GM19467 (cell line): ENCODE data around the gene EVA1C.
"Not testable (repeated sequence)": the region's sequence is repeated elsewhere in the genome, so short reads cannot be mapped to it uniquely, and the experiment has no call there.

ENCODE experiments used
- ATAC-seq: cut with Tn5 transposase; IDR thresholded peaks from one replicate; pipeline ENCODE4 v1.9.1; 2021; ENCODE audit warnings: mild to moderate bottlenecking, moderate library complexity; ENCODE audit not compliant: unreplicated experiment

Gene EVA1C

DNA sequence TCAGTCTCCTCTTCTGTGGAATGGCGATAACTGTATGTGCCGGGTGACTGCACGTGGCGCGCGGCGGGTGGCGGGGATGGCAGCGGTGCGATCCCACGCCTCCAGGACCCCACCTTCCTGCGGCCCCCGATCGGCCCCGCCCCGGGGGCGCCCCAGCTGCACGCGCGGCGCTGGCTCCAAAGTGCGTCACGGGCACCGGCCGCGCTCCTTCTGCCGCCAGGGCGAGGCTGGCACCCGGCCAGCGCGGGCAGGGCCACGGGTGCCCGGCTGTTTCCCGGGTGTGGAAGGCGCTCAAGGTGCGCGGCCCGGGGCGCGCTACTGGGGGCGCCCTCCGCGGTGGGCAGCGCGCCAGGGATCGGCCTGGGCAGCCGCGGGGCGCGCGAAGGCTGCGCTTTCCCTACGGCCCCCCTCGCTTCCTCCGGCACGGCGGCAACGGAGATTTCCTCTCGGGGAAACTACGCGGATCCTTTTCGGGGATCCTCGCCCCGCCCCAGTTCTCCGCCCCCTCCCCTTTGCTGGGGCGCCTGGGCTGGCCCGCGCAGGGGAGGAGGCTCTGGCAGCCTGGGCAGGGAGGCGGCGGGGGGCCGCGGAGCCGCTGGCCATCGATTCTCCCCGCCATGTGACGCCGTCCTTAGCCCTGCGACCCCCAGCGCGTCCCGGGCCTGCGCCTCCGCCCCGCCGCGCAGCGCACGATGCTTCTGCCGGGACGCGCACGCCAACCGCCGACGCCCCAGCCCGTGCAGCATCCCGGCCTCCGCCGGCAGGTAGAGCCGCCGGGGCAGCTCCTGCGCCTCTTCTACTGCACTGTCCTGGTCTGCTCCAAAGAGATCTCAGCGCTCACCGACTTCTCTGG lies at the start of gene EVA1C:
Gene EVA1C (plus strand): TSS at position 545 of the 853 bp plus-strand sequence. CDS start 148 bp downstream, at position 693.
- no peak for ATAC-seq

DNA sequence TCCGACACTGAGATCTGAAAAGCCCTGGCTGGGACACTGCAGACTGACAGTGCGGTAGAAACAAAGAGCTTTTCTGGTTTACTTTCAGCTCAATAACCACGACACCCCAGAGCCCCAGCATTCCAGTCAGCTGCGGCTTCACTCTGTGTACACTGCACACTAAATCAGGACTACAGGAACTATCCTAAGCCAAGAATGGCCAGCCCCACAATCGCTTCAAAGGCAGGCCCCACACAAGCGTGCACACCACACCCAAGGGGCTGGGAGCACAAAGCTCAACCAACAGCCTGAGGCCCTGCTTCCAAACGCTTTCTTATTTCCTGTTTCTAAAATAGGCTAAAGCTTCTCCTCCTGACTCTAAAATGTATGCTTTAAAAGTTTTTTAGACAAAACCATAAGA lies 48.1 kb upstream of the EVA1C start:
- no peak for ATAC-seq

- ATAC-seq = no peak
Measured at GRCh38 chr21:32364796-32365195, 47.7 kb upstream of the EVA1C start.

DNA sequence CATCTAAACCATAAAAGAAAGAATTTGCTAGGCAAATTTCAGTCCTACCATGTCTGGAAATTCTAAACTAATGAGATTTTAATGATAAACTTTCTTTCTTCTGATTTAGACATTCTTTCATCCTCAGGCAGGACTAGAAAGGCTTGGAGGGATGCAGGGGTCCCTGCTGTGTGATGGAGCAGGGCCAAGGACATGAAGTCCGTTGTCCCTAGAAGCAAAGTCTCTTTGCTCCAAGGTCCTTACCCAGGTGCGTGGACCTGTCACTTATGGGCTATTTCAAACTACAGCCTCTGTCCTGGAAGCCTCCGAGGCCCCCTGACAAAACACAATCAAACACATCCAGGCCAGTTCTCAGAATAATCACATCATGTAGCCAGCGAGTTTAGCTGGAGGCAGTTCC lies 46.3 kb upstream of the EVA1C start:
- ATAC-seq = no peak

GRCh38 chr21:32367158-32367557 lies 45.3 kb upstream of the EVA1C start:
- ATAC-seq = no peak

DNA sequence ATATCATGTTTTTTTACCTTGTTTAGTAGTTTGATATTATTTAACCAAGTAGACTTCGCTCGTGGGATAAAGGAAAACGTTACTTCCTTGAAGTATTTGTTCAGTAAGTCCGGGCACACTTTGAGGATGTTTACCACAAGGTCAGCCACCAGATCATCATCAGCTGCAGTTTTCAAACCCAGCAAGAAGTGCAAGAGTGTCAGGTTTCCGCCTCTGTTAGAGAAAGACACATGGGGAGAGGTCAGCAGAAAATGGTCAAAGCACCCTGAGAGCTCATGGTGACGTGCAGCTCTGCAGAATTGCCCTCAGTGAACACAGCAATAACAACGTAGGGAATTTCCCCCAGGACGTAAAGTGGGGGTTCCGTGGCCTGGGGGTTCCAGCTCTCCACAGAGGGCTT lies 44.1 kb upstream of the EVA1C start:
- ATAC-seq = no peak

GRCh38 chr21:32368961-32369360 lies 43.5 kb upstream of the EVA1C start:
- ATAC-seq = not testable (repeated sequence)

DNA sequence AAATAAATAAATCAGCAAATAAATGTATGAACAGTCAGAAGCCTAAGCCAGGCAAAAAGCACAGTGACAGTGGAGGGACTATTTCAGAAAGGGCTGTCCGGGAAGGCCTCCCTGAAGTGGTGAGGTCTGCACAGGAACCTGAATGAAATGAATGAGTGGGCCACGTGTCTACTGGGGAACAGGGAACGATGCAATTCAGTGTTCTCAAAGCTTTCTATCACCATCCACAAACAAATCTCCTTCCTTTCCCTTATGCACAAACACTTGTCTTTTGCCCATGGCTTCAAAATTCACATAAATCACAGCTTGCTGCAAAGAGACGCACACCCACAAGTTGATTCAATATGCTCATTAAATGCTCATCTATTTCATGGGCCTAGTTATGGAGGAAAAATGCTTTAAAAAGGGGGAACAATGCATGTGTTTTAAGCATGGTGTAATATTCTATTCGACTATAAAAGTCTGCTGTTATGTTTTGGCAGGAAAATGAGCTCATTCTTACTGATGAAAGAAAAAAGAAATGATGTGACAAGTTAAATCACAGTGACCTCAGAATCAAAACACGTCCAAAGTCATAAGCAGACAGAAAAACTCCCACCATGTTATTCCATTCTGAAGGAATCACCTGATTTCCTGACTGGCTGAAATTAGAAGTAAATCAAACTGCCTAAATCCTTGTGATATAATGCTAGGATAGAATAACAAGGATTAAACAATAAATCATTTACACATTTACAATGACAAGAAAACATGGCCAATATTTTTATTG lies 41.3 kb upstream of the EVA1C start:
- ATAC-seq = no peak

- no peak for ATAC-seq
Measured at GRCh38 chr21:32371913-32372314, 40.6 kb upstream of the EVA1C start.

DNA sequence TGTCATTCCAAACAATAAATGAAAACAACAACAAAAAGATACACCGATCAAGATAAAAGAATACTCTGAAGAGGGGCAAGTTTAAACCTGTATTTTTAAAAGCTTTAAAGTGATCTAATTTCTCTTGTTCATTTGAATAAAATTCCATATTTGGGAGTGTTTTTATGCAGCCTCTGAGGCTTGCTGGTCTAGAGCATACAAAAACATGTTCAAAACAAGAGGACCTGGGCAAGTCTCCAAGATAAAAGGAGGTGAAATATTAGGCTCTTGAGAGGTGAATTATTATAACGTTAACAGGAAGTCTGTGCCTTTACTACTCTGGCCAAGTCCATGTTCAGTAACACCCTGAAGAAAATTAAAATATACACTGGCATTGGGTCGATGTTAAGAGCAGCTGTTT lies 39.8 kb upstream of the EVA1C start:
- no peak for ATAC-seq

DNA sequence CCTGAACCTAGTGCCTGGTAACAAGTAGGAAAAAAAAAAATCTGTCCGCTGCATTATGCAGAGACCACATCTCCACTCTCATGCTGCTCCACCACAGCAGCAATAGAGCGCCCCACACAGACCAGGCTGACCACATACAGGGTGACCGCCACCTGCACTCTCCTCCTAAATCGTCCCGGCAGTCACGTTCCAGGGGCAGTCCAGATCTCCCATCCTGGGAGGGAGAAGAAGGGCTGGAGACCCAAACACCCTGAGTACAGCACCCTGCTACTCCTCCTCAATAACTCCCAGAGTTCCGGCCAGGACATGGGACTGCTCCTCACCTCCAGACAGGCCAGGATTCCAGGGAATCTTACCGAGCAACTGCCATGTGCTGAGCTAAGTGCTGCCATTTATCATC lies 35.0 kb upstream of the EVA1C start:
- no peak for ATAC-seq

DNA sequence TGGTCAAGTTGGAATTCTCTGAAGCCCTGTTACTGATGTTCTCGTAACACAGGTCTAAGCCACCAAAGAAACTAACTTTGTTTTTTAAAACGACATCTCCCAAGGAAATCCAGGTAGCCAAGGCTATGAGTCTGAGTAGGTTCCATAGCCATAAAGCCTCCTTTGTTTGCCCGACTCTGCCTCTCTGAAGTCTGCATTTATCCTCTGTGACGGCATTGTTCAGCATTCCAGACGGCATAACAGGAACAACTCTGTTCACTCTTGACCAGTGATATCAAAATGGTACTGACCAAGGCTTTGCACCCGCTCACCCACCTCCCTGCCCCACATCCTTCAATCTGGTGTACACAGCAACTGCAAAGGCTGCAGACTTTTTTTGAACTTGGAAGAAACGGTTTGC lies 34.5 kb upstream of the EVA1C start:
- ATAC-seq = no peak

GRCh38 chr21:32378956-32379355 lies 33.5 kb upstream of the EVA1C start:
- ATAC-seq = no peak

DNA sequence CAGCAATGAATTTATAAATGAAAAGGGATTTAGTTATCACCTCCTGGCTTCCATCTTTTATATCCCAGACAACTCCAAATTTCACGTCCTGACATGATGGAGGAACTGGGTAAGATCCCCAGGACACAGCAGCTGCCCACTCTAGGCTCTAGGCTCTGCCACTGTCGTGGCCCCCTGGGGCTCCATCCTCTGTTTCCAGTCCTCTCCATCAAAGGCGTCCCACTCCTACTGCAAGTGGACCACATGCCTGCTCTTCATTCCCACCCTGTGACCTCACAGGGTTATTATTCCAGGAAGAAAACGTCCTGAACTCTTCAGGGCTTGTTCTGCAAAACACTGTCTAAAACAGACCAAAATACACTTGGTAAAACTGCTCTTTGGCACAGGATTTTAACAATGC lies 31.6 kb upstream of the EVA1C start:
- ATAC-seq = no peak

DNA sequence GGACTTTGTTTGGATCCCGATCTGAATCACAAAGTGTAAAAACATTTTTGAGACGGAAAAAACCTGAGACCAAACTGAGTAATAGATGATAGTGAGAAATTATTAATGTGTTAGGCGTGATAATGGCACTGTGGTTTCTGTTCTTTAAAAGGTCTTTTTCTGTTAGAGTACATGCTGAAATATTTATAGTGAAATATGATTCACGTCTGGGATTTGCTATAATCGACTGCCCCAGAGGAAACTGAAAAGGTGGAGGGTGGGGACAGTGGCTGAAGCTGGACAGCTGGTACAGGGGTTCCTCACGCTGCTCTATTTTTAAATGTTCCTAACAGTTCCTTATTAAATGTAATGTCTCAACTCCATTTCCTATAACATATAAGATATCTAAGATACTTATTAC lies 30.9 kb upstream of the EVA1C start:
- ATAC-seq = no peak

DNA sequence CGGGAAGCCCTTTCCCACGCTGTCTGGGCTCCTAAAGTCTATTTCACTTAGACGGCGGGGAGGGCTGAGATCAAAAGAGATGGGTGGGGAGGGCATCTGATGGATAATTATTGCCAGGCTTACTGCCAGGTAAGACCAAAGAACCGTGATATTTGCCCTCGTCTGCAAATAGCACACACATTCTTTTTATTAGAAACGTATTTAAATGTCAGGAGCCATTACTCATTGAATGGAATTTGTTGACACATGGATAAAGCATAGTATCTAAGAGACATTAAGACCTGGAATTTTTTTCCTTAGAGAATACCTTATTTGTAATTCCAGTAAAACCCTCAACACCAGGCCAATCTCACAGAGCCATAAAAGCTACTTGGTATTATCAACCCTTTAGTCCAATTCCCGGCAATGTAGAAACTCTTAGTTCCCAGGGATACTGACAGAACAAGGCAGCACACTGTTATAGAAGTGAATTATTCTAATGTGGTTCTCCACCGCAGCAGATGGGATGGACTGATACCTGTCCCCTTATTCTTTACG lies 30.3 kb upstream of the EVA1C start:
- ATAC-seq = no peak

- ATAC-seq = no peak
Measured at GRCh38 chr21:32383812-32384211, 28.7 kb upstream of the EVA1C start.

DNA sequence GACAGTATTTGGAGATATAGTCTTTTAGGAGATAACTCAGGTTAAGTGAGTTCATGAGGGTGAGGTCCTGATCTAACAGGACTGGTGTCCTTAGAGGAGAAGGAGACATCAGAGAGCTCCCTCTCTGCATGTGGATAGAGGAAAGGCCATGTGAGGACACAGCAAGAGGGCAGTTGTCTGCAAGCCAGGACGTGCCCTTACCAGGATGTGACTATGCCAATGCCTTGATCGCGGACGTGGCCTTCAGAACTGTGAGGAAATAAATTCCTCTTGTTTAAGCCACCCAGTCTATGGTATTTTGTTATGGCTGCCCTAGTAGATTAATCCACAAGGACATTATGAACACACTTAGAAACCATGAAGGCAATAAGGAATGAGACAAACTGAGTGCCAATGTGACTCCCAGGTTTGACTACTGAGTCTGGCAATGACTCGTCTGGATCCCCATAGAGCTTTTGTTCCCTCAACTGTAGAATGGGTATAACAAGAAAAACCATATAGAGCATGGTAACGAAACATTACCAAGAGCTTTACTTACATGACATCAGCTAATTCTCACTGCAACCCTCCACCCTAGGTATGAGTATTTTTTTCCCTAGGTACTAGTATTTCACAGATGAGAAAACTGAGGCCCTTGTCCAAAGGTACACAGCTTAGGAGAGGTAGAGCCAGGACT lies 26.2 kb upstream of the EVA1C start:
- ATAC-seq = no peak

GRCh38 chr21:32387151-32387550 lies 25.4 kb upstream of the EVA1C start:
- ATAC-seq = no peak

DNA sequence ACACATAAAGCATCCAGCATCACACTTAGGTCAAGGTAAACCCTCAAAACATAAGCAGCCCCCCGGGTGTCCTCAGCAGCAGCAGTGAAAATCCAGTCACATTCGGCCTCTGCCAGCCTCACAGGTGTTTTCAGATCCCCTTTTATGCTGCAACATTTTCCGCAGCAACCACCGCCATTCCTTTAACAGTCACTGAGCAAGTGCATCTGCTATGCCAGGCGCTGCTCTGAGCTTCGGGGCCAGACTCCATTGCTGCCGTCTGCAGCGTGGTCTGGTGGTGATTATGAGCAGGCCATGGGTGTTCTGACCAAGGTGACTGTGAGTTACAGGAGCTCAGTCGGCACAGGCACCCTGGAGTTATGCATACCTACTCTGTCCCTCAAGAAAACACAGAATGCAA lies 24.2 kb upstream of the EVA1C start:
- no peak for ATAC-seq

- ATAC-seq = no peak
Measured at GRCh38 chr21:32389337-32390015, 23.0 kb upstream of the EVA1C start.
